Measurements from ENCODE around the gene TEKT4.
"Not testable (repeated sequence)": the region's sequence is repeated elsewhere in the genome, so short reads cannot be mapped to it uniquely, and the experiment has no call there.

TEKT4 gene, protein sequence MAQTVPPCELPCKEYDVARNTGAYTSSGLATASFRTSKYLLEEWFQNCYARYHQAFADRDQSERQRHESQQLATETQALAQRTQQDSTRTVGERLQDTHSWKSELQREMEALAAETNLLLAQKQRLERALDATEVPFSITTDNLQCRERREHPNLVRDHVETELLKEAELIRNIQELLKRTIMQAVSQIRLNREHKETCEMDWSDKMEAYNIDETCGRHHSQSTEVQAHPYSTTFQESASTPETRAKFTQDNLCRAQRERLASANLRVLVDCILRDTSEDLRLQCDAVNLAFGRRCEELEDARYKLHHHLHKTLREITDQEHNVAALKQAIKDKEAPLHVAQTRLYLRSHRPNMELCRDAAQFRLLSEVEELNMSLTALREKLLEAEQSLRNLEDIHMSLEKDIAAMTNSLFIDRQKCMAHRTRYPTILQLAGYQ

DNA sequence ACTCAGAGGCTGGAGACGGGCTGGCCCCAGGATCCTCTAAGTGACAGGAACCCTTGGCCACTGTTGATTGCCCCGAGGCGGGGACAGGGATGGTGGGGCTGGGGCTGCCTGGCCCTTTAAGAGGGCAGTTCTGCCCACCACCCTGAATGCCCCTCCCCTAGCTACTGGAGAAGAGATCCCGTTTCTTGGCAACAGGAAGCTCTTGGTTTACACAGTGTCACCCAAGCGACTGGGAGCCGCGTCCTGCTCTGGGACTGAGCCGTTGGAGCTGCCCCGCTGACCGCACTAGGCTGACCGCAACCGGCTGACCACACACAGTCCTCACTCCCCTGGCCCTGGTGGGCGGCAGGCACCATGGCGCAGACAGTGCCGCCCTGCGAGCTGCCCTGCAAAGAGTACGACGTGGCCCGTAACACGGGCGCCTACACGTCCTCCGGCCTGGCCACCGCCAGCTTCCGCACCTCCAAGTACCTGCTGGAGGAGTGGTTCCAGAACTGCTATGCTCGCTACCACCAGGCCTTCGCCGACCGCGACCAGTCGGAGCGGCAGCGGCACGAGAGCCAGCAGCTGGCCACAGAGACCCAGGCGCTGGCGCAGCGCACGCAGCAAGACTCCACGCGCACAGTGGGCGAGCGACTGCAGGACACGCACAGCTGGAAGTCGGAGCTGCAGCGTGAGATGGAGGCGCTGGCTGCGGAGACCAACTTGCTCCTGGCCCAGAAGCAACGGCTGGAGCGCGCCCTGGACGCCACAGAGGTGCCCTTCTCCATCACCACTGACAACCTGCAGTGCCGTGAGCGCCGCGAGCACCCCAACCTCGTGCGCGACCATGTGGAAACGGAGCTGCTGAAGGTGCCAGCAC, at the start of gene TEKT4:
Gene TEKT4 (plus strand): TSS at position 205 of the 862 bp plus-strand sequence. CDS start 150 bp downstream, at position 355.
- no peak for DNase-seq

DNA sequence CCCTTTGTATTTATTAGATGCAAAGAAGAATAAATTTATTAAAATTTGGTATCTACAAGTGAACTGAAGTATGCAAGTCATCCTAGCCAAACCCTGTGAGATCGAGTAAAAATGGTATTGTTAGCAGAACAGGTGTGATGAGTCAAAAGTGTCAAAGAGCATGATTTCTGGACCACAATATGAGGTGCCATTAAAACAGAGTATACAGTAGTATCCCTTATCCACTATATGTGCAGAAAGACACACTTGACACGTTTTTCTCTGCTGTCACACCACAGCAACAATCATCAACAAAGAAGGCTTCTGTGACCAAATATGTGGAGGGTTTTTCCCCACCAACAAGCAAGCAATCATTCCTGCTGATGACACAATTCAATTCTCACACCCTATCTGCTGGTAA, 32.0 kb upstream of the TEKT4 start:
- DNase-seq: not testable (repeated sequence)

- DNase-seq: not testable (repeated sequence)
Measured at GRCh38 chr2:94856856-94857255, 14.4 kb upstream of the TEKT4 start.

GRCh38 chr2:94857367-94858162, 13.7 kb upstream of the TEKT4 start:
- DNase-seq: not testable (repeated sequence)

DNA sequence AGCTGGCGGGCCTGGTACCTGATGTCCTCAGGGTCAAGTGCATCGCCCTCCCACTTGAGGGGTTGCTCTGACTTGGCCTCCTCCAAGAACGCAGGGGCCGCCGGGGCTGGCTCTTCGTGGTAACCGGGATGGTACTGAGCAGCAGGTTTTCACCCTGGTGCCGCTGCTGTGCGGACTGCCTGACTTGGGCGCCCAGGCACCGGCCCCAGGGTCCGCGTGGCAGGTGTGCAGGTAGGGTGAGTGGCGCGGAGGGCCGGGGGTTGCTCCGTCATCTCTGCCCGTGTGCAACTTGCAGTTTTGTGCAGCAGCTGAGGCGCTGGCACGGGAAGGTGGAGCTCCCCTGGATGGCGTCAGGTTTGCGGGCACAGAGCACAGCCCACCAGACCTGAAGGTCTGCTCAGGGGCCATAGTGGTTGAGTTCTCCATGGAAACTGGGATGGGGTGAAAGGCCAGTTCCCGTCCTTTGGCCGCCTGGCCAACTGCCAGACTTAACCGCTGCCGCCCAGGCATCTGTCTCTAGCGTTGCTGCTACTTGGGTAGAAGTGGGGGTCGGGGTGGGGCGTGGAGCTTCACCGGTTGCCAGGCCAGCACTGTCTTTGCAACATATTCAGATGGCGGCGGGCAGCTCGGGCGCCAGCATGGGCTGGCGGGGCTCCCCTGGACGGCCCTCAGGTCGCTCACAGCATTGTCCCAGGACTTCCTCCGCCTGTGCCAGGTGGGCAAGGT, 12.9 kb upstream of the TEKT4 start:
- not testable (repeated sequence) for DNase-seq

DNA sequence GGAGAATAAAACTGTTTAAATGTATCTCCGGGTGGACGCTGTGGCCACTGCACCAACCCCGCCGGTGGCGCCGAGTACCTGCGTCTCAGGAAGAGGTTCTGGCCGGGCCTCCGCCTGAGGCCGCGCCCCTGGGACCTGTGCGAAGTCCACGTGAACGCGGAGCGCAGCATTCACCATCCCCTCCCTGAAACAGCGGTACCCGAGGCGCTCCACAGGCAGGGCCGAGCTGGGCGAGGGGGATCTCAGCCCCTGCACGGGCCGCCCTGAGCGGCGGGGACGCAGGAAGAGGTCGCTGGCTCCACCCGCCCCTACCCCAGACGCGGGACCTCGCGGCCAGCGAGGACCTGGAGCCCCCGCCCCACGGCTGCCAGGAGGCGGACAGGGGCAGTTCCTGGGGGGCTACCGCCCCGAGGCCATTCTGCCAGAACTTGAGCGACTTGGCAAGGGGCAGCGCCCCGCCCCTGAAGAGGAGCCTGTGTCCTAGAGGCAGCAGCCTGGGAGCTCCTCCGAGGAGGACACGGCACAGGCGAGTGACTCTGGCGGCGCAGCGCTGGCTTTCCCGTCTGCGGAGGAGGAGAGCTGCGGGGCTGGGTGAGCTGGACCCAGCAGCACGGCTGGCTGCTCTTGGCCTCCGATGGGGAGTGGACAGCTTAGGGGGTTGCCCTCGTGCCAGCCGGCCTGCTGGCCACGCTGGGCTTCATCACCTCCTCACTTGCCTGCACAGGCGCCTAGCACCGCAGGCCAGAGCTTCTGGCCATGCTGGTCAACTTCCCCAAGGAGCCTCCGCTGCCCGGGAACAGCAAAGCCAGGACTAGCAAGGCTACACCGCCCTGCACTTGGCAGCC, 9.7 kb upstream of the TEKT4 start:
- no peak for DNase-seq

GRCh38 chr2:94862903-94863302, 8.3 kb upstream of the TEKT4 start:
- DNase-seq: not testable (repeated sequence)

DNA sequence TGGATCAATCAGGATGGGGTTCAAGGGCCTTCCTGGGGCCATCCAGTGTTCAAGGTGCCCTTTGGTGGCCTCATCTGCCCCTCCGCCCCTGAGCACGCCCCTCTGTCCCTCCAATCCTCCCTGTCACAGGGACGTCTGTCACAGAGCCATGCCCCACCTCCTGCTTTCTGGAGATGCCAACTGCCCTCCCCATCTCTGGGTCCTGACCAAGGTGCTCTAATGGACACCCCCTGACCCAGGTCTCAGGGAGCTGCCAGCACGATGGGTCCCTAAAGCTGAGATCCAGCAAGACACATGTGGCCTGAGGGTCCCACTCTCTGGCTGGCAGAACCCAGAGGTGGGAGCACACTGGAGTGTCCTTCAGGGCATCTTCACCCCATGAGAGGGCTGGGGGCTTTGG, 2.1 kb upstream of the TEKT4 start:
- DNase-seq: no peak

- DNase-seq: no peak
Measured at GRCh38 chr2:94869552-94870439, 1.4 kb upstream of the TEKT4 start.

GRCh38 chr2:94870440-94871225, 597 bp upstream of the TEKT4 start:
- DNase-seq: peak in 1 of 2 donors; percentile 7

DNA sequence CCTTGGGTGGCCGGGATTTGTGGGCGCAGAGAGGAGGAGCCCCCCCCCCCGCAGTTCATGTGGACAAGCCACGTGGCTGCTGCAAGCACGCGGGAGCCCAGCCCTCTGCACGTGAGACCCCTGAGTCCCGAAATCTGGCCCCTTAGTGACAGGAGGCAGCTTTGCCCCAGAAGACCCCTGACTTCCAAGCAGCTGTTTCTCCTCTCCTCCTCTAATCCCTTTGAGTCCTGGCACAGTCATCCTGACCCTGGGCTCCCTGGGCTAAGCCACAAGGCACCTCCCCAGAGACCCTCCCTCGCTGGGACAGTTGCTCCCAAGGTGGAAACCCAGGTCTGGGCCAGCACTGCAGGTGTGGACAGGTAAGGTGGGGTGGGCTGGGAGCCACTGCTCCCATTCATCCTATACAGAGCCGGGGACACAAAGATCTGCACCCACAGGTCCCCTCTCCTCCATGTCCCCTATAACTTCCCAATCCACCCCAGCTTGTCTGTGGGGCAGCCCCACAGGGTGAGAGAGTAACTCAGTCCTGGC, 923 bp downstream of the TEKT4 start:
- no peak for DNase-seq

DNA sequence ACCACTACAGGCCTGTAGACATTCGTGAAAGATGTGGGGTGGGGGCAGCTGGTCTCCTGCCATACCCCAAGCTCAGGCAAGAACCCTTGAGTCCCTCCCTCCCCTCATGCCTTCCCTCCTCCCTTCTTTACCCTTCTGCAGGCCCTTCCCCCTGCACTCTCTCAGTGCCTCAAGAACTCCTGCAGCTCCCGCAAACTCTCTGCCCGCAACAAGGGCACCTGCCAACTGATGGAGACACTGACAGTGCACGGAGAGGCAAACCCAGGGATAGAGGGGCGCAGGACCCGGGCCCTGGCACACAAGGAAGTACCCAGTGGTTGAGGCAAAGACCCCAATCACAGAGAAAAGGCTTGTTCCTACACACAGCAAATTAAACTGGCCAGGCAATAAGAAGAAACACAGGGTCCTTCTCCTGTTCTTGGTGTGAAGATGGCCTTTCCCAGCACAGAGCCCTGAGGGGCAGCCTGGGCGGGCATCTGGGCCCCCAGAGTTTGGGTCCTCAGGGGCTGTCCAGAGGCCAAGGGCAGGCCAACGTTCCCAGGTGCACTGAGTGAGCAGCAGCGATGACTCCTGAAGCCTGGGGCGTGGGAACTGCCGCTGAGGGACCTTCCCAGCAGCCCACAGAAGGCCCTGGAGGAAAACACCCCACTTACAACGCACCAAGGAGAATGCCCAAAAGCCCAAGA, 1.6 kb downstream of the TEKT4 start:
- DNase-seq: no peak

DNA sequence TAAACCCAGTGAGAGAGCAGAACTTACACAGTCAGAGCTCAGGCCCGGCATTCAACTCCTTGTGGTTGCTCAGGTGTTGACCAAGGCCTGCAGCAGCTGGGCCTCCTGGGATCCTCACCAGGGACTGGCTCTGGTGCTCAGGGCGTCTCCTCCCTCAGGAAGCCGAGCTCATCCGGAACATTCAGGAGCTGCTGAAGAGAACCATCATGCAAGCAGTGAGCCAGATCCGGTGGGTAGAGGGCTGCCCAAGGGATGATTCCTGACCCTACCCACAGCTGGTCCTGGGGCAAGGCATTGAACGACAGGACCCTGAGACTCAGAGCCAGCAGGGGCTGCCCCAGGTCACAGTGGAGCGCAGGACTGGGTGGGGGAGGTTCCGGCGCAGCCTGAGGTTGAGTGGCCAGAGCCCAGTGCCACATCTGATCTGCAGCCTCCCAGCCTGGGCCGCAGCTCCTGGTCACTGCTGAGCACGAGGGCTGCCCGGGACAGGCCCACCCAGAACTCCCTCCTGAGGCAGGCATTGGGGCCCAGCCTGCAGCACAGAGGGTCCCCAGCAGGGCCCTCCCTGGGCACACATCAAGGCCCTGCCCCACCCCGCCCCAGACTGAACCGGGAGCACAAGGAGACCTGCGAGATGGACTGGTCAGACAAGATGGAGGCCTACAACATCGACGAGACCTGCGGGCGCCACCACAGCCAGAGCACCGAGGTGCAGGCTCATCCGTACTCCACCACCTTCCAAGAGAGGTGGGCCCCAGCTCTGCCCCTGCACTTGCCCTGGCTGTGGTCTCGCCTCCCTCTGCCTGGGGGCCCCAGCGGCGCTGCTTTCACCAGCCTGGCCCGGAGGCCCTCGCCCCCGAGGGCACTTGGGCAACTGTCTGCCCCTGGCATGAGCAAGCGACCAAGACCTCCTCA, 2.4 kb downstream of the TEKT4 start:
- DNase-seq: no peak

DNA sequence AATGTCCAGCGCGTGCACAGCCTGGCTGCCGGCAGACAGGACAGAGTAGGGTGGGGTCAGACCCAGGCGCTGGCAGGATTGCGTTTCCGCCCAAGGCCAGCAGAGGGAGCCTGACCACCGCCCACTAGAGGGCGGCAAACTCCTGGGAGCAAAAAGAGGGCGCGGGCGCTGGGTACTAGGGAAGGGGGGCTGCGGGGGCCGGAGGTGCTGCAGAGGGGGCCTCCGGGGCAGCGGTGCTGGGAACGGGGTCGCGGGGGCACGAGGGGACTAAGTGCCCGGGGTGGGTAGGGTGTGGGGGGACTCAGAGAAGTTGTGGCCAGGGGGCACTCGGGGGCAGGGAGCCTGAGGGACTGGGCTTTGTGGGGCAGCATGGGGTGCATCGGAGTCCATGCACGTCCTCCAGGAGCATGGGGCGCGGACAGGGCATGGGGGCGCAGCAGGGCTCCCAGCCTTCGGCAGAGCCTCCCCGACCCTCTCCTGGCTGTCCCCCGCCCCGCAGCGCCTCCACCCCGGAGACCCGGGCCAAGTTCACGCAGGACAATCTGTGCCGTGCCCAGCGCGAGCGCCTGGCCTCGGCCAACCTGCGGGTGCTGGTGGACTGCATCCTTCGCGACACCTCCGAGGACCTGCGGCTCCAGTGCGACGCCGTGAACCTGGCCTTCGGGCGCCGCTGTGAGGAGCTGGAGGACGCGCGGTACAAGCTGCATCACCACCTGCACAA, 3.2 kb downstream of the TEKT4 start:
- DNase-seq: peak; percentile 10 to 70

GRCh38 chr2:94875064-94875819, 4.0 kb downstream of the TEKT4 start:
- DNase-seq: no peak
